SK-N-DZ (cell line): ENCODE measurements around the gene COBL. TPM values are rescaled to one million over a fixed set of nuclear protein-coding genes. Genes with fewer than 3 reads are reported as not detected.

Experiments used
- DNase-seq: peaks from one replicate; pipeline ENCODE4 v3.0.0-alpha.2; 2015; ENCODE audit warnings: low spot score
- polyA plus RNA-seq, 2 experiments: library from polyadenylated mRNA; depleted of rRNA; stranded (reverse); fragments of >200 nt; gene quantifications; 2 replicates each; pipeline ENCODE4 v1.2.3, GENCODE V29; 2014

Gene COBL
- polyA plus RNA-seq (2014; cell fraction: cytosol; rRNA removed) = not detected in 2 replicates
- not detected in 2 replicates for polyA plus RNA-seq (2014; cell fraction: nucleus; rRNA removed)

- no peak for DNase-seq
Observed at GRCh38 chr7:51316666-51317581, at the start of gene COBL. Gene COBL, minus strand, starts transcription at chr7:51316809. Its CDS starts 176 bp downstream, at chr7:51316633.

- DNase-seq = no peak
Observed at GRCh38 chr7:51366172-51366728, 49.6 kb upstream of the COBL start.

GRCh38 chr7:51357821-51358220, 41.2 kb upstream of the COBL start:
- no peak for DNase-seq

GRCh38 chr7:51356849-51357516, 40.4 kb upstream of the COBL start:
- DNase-seq = no peak

- DNase-seq = no peak
Observed at GRCh38 chr7:51354897-51355296, 38.3 kb upstream of the COBL start.

- no peak for DNase-seq
Observed at GRCh38 chr7:51354434-51354833, 37.8 kb upstream of the COBL start.

GRCh38 chr7:51352174-51353100, 35.8 kb upstream of the COBL start:
- DNase-seq = no peak

- no peak for DNase-seq
Observed at GRCh38 chr7:51351661-51352060, 35.1 kb upstream of the COBL start.

GRCh38 chr7:51350546-51350896, 33.9 kb upstream of the COBL start:
- no peak for DNase-seq

GRCh38 chr7:51349820-51350545, 33.4 kb upstream of the COBL start:
- DNase-seq = no peak

- no peak for DNase-seq
Observed at GRCh38 chr7:51346126-51346525, 29.5 kb upstream of the COBL start.

- DNase-seq = no peak
Observed at GRCh38 chr7:51344406-51345138, 28.0 kb upstream of the COBL start.

GRCh38 chr7:51340936-51341335, 24.3 kb upstream of the COBL start:
- no peak for DNase-seq

- no peak for DNase-seq
Observed at GRCh38 chr7:51340029-51340838, 23.6 kb upstream of the COBL start.

- DNase-seq = no peak
Observed at GRCh38 chr7:51335057-51335456, 18.4 kb upstream of the COBL start.

- no peak for DNase-seq
Observed at GRCh38 chr7:51329696-51330263, 13.2 kb upstream of the COBL start.

GRCh38 chr7:51328351-51328801, 11.8 kb upstream of the COBL start:
- no peak for DNase-seq

- DNase-seq = no peak
Observed at GRCh38 chr7:51327287-51327717, 10.7 kb upstream of the COBL start.
